ENCODE measurements around the gene C17orf113.

DNA sequence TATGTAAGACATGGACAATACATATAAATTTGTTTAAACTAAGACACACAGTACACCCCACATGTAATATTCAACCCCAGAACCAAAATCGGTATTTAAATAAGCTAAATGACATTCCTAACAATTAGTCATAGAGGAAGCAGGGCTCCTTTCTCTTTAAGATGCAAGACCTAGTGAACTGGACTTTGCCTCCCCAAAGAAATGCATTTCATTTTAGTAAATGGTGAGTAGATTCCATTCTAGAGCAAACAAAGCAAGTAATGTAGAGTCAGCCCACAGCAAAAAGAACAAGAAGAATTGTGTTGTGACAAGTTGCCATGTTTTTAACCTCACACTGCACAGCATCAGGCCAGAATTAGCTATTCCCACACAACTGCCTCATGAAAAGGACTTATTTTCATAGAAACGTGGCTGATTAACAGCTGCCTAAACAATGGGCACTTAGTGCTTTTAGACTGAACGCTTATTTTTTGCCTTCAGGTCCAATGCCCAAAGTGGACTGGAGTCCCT is 47.6 kb downstream of the C17orf113 start:
- TF ChIP-seq CTCF (IDR thresholded peaks at IDR 0.05; ENCODE audit: low read depth, low read length, poor library complexity, severe bottlenecking) (no peak), EZH2phosphoT487 (IDR thresholded peaks at IDR 0.05; ENCODE audit: borderline replicate concordance, low read length) (no peak)

Data from DOHH2 (cell line).